Measurements from ENCODE around the gene CPT1A.

Gene CPT1A

DNA sequence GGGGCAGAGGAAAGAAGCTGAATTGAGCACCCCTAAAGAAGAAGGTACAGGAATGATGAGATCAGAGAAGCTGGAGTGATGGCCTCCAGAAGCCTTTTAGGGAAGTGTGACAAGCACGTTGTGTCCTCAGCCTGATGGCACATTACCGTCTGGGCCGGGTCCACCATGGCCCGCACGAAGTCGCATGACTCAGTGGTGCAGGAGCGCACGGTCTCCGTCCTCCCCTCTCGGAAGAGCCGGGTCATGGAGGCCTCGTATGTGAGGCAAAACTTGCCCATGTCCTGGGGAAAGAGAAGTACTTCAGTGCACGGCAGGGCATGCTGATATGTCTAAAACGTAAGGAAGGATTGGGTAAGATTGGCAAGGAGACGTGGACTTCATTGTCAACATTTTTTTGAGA, 79.2 kb downstream of the CPT1A start:
- TF ChIP-seq TCF12 (IDR thresholded peaks at IDR 0.05; ENCODE audit: low read depth) (no peak), RAD21 (IDR thresholded peaks at IDR 0.05; ENCODE audit: low read depth) (no peak), YY1 (IDR thresholded peaks at IDR 0.05; ENCODE audit: low read depth) (no peak), EGR1 (IDR thresholded peaks at IDR 0.05) (no peak), REST (IDR thresholded peaks at IDR 0.05; ENCODE audit: low read depth) (no peak), MAX (IDR thresholded peaks at IDR 0.05) (no peak), EP300 (IDR thresholded peaks at IDR 0.05; ENCODE audit: borderline replicate concordance) (no peak), TEAD4 (IDR thresholded peaks at IDR 0.05) (no peak), ZBTB7A (IDR thresholded peaks at IDR 0.05; ENCODE audit: low read depth) (no peak), TAF1 (IDR thresholded peaks at IDR 0.05; ENCODE audit: low read depth) (no peak), NFIC (IDR thresholded peaks at IDR 0.05) (no peak), CEBPB (IDR thresholded peaks at IDR 0.05) (no peak), CREB1 (IDR thresholded peaks at IDR 0.05; ENCODE audit: low read depth) (no peak), FOXM1 (IDR thresholded peaks at IDR 0.05; ENCODE audit: borderline replicate concordance, low read depth) (no peak)
- TF ChIP-seq, protein P1, sequence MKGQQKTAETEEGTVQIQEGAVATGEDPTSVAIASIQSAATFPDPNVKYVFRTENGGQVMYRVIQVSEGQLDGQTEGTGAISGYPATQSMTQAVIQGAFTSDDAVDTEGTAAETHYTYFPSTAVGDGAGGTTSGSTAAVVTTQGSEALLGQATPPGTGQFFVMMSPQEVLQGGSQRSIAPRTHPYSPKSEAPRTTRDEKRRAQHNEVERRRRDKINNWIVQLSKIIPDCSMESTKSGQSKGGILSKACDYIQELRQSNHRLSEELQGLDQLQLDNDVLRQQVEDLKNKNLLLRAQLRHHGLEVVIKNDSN (IDR thresholded peaks at IDR 0.05): no peak

GRCh38 chr11:68761801-68762200, 79.9 kb downstream of the CPT1A start:
- no peak for TF ChIP-seq FOXM1 (IDR thresholded peaks at IDR 0.05; ENCODE audit: borderline replicate concordance, low read depth)
- TF ChIP-seq TCF12 (IDR thresholded peaks at IDR 0.05; ENCODE audit: low read depth): no peak
- no peak for TF ChIP-seq MAX (IDR thresholded peaks at IDR 0.05)
- no peak for TF ChIP-seq NFIC (IDR thresholded peaks at IDR 0.05)
- TF ChIP-seq EGR1 (IDR thresholded peaks at IDR 0.05): no peak

DNA sequence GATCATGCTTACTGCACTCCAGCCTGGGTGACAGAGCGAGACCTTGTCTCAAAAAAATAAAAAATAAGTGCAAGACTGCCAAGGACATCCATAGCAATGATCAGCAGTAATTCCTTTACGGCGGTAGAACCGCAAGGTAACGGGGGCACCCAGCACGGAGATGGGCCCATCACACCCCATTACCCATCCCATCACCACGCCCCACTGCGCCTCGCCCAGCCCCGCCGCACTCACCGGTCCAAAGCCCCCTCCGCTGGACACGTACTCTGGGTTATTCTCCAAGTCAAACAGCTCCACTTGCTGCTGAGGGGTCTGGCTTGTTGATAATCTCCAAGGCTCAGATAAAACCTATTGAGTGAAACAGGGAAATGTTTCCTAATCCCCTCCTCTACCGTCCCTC, 81.7 kb downstream of the CPT1A start:
- TF ChIP-seq REST (IDR thresholded peaks at IDR 0.05; ENCODE audit: low read depth): no peak
- TF ChIP-seq EGR1 (IDR thresholded peaks at IDR 0.05): no peak
- no peak for TF ChIP-seq RAD21 (IDR thresholded peaks at IDR 0.05; ENCODE audit: low read depth)
- TF ChIP-seq FOXM1 (IDR thresholded peaks at IDR 0.05; ENCODE audit: borderline replicate concordance, low read depth): no peak
- TF ChIP-seq CEBPB (IDR thresholded peaks at IDR 0.05): no peak
- TF ChIP-seq, protein P1 (IDR thresholded peaks at IDR 0.05): no peak
- no peak for TF ChIP-seq TEAD4 (IDR thresholded peaks at IDR 0.05)
- no peak for TF ChIP-seq CREB1 (IDR thresholded peaks at IDR 0.05; ENCODE audit: low read depth)
- TF ChIP-seq YY1 (IDR thresholded peaks at IDR 0.05; ENCODE audit: low read depth): no peak
- TF ChIP-seq NFIC (IDR thresholded peaks at IDR 0.05): no peak
- TF ChIP-seq TAF1 (IDR thresholded peaks at IDR 0.05; ENCODE audit: low read depth): no peak
- no peak for TF ChIP-seq TCF12 (IDR thresholded peaks at IDR 0.05; ENCODE audit: low read depth)
- no peak for TF ChIP-seq ZBTB7A (IDR thresholded peaks at IDR 0.05; ENCODE audit: low read depth)
- no peak for TF ChIP-seq MAX (IDR thresholded peaks at IDR 0.05)
- TF ChIP-seq EP300 (IDR thresholded peaks at IDR 0.05; ENCODE audit: borderline replicate concordance): no peak

DNA sequence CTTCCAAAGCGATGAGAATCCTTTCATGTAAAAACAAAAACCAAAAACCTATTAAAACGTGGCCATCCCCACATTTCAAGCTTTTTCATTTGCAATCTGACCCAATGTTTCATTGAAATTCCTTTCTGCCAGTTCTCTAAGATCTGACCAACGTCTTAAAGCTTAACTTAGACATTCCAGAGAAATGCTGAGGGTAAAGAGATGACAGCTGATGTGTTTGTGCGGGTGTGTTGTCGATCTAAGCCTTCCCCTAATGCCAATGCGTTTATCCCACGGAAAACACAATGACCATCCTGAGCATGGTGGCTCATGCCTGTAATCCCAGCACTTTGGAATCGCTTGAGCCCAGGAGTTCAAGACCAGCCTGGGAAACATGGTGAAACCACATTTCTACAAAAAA, 84.0 kb downstream of the CPT1A start:
- TF ChIP-seq EGR1 (IDR thresholded peaks at IDR 0.05) (no peak), NFIC (IDR thresholded peaks at IDR 0.05) (no peak), REST (IDR thresholded peaks at IDR 0.05; ENCODE audit: low read depth) (no peak), FOXM1 (IDR thresholded peaks at IDR 0.05; ENCODE audit: borderline replicate concordance, low read depth) (no peak), EP300 (IDR thresholded peaks at IDR 0.05; ENCODE audit: borderline replicate concordance) (no peak)
